ENCODE data around the gene CNMD. TPM values are rescaled to one million over a fixed set of nuclear protein-coding genes. Genes with fewer than 3 reads are reported as not detected.
A peak's percentile ranks its signal among the peaks of the same experiment; 100 is the strongest.

Gene CNMD
- total RNA-seq, result not detected

GRCh38 chr13:52739468-52740071 is at the start of gene CNMD:
Gene CNMD (minus strand): TSS chr13:52739820. CDS start chr13:52739701, 119 bp downstream.
- CTCF ChIA-PET, result interaction anchor here (1.1 to 1.4 kb wide), 2 partner anchors 14 to 74 kb away, joined by 3 to 5 read pairs; no protein-coding TSS in a partner anchor
- H3K4me1 Mint-ChIP-seq (ENCODE audit: low read depth), result peaks cover 6% of the 10 kb centered on the region
- DNase-seq, result no peak
- H3K4me3 Mint-ChIP-seq, result peak within 1 kb of the TSS; percentile 26
- H3K9me3 Mint-ChIP-seq, result peaks cover 4% of the 10 kb centered on the region
- H3K36me3 Mint-ChIP-seq (ENCODE audit: low read depth), result no peaks in the 10 kb centered on the region
- intact Hi-C loops (cut with micrococcal nuclease), result loop anchor here (5.0 kb wide), 1 partner anchor 72 kb away; no protein-coding TSS in a partner anchor
- no peak within 1 kb of the TSS for H3K27ac Mint-ChIP-seq
- H3K27me3 Mint-ChIP-seq (ENCODE audit: low read depth), result peaks cover 56% of the 10 kb centered on the region

GRCh38 chr13:52788011-52788410 is 48.4 kb upstream of the CNMD start:
- no peak overlapping the region for H3K27ac Mint-ChIP-seq
- no peak for DNase-seq
- peaks cover 7% of the 10 kb centered on the region for H3K27me3 Mint-ChIP-seq (ENCODE audit: low read depth)
- no peaks in the 10 kb centered on the region for H3K9me3 Mint-ChIP-seq
- H3K4me1 Mint-ChIP-seq (ENCODE audit: low read depth), result no peaks in the 10 kb centered on the region
- H3K4me3 Mint-ChIP-seq, result no peak overlapping the region
- CTCF ChIA-PET, result no interaction called here
- intact Hi-C loops (cut with micrococcal nuclease), result no loop called here
- no peaks in the 10 kb centered on the region for H3K36me3 Mint-ChIP-seq (ENCODE audit: low read depth)

- Mint-ChIP-seq H3K36me3 (ENCODE audit: low read depth) (no peaks in the 10 kb centered on the region), H3K4me3 (no peak overlapping the region), H3K4me1 (ENCODE audit: low read depth) (no peaks in the 10 kb centered on the region), H3K9me3 (no peaks in the 10 kb centered on the region), H3K27ac (no peak overlapping the region), H3K27me3 (ENCODE audit: low read depth) (peaks cover 7% of the 10 kb centered on the region)
- CTCF ChIA-PET, result no interaction called here
- DNase-seq, result no peak
- intact Hi-C loops (cut with micrococcal nuclease), result no loop called here
Observed at GRCh38 chr13:52787235-52787634, 47.6 kb upstream of the CNMD start.

GRCh38 chr13:52786766-52787165 is 47.1 kb upstream of the CNMD start:
- H3K4me1 Mint-ChIP-seq (ENCODE audit: low read depth), result no peaks in the 10 kb centered on the region
- DNase-seq, result no peak
- intact Hi-C loops (cut with micrococcal nuclease), result no loop called here
- no peaks in the 10 kb centered on the region for H3K9me3 Mint-ChIP-seq
- no peak overlapping the region for H3K27ac Mint-ChIP-seq
- H3K4me3 Mint-ChIP-seq, result no peak overlapping the region
- peaks cover 7% of the 10 kb centered on the region for H3K27me3 Mint-ChIP-seq (ENCODE audit: low read depth)
- H3K36me3 Mint-ChIP-seq (ENCODE audit: low read depth), result no peaks in the 10 kb centered on the region
- CTCF ChIA-PET, result interaction anchor here (0.6 kb wide), 1 partner anchor 49 kb away, joined by 4 read pairs; no protein-coding TSS in a partner anchor

- H3K4me1 Mint-ChIP-seq (ENCODE audit: low read depth), result no peaks in the 10 kb centered on the region
- no peak for DNase-seq
- no peaks in the 10 kb centered on the region for H3K9me3 Mint-ChIP-seq
- CTCF ChIA-PET, result no interaction called here
- no peak overlapping the region for H3K4me3 Mint-ChIP-seq
- intact Hi-C loops (cut with micrococcal nuclease), result no loop called here
- no peak overlapping the region for H3K27ac Mint-ChIP-seq
- H3K36me3 Mint-ChIP-seq (ENCODE audit: low read depth), result no peaks in the 10 kb centered on the region
- H3K27me3 Mint-ChIP-seq (ENCODE audit: low read depth), result peaks cover 10% of the 10 kb centered on the region
Observed at GRCh38 chr13:52785739-52786138, 46.1 kb upstream of the CNMD start.

GRCh38 chr13:52784591-52785340 is 45.1 kb upstream of the CNMD start:
- H3K27me3 Mint-ChIP-seq (ENCODE audit: low read depth), result peaks cover 8% of the 10 kb centered on the region
- no peak for DNase-seq
- intact Hi-C loops (cut with micrococcal nuclease), result no loop called here
- H3K9me3 Mint-ChIP-seq, result no peaks in the 10 kb centered on the region
- H3K36me3 Mint-ChIP-seq (ENCODE audit: low read depth), result no peaks in the 10 kb centered on the region
- no peak overlapping the region for H3K27ac Mint-ChIP-seq
- no peak overlapping the region for H3K4me3 Mint-ChIP-seq
- H3K4me1 Mint-ChIP-seq (ENCODE audit: low read depth), result no peaks in the 10 kb centered on the region
- CTCF ChIA-PET, result no interaction called here

- no peak overlapping the region for H3K4me3 Mint-ChIP-seq
- no peaks in the 10 kb centered on the region for H3K36me3 Mint-ChIP-seq (ENCODE audit: low read depth)
- no peak for DNase-seq
- CTCF ChIA-PET, result no interaction called here
- H3K27me3 Mint-ChIP-seq (ENCODE audit: low read depth), result peaks cover 8% of the 10 kb centered on the region
- no peaks in the 10 kb centered on the region for H3K4me1 Mint-ChIP-seq (ENCODE audit: low read depth)
- intact Hi-C loops (cut with micrococcal nuclease), result no loop called here
- H3K9me3 Mint-ChIP-seq, result no peaks in the 10 kb centered on the region
- H3K27ac Mint-ChIP-seq, result no peak overlapping the region
Observed at GRCh38 chr13:52783943-52784342, 44.3 kb upstream of the CNMD start.

- Mint-ChIP-seq H3K36me3 (ENCODE audit: low read depth) (no peaks in the 10 kb centered on the region), H3K27ac (no peak overlapping the region), H3K4me3 (no peak overlapping the region), H3K27me3 (ENCODE audit: low read depth) (peaks cover 8% of the 10 kb centered on the region), H3K4me1 (ENCODE audit: low read depth) (no peaks in the 10 kb centered on the region), H3K9me3 (no peaks in the 10 kb centered on the region)
- CTCF ChIA-PET, result no interaction called here
- DNase-seq, result no peak
- intact Hi-C loops (cut with micrococcal nuclease), result no loop called here
Observed at GRCh38 chr13:52782471-52783448, 43.1 kb upstream of the CNMD start.

- CTCF ChIA-PET, result no interaction called here
- H3K4me3 Mint-ChIP-seq, result no peak overlapping the region
- peaks cover 8% of the 10 kb centered on the region for H3K27me3 Mint-ChIP-seq (ENCODE audit: low read depth)
- H3K36me3 Mint-ChIP-seq (ENCODE audit: low read depth), result no peaks in the 10 kb centered on the region
- H3K9me3 Mint-ChIP-seq, result no peaks in the 10 kb centered on the region
- DNase-seq, result no peak
- intact Hi-C loops (cut with micrococcal nuclease), result no loop called here
- no peaks in the 10 kb centered on the region for H3K4me1 Mint-ChIP-seq (ENCODE audit: low read depth)
- no peak overlapping the region for H3K27ac Mint-ChIP-seq
Observed at GRCh38 chr13:52780611-52781010, 41.0 kb upstream of the CNMD start.

GRCh38 chr13:52780092-52780491 is 40.5 kb upstream of the CNMD start:
- Mint-ChIP-seq H3K4me1 (ENCODE audit: low read depth) (no peaks in the 10 kb centered on the region), H3K4me3 (no peak overlapping the region), H3K9me3 (no peaks in the 10 kb centered on the region), H3K27me3 (ENCODE audit: low read depth) (peaks cover 8% of the 10 kb centered on the region), H3K36me3 (ENCODE audit: low read depth) (no peaks in the 10 kb centered on the region), H3K27ac (no peak overlapping the region)
- intact Hi-C loops (cut with micrococcal nuclease), result no loop called here
- CTCF ChIA-PET, result interaction anchor here (0.6 kb wide), 1 partner anchor 97 kb away, joined by 3 read pairs; no protein-coding TSS in a partner anchor
- DNase-seq, result no peak

GRCh38 chr13:52779103-52779502 is 39.5 kb upstream of the CNMD start:
- Mint-ChIP-seq H3K9me3 (no peaks in the 10 kb centered on the region), H3K4me1 (ENCODE audit: low read depth) (no peaks in the 10 kb centered on the region), H3K36me3 (ENCODE audit: low read depth) (no peaks in the 10 kb centered on the region), H3K27me3 (ENCODE audit: low read depth) (peaks cover 4% of the 10 kb centered on the region), H3K27ac (no peak overlapping the region), H3K4me3 (no peak overlapping the region)
- intact Hi-C loops (cut with micrococcal nuclease), result no loop called here
- CTCF ChIA-PET, result no interaction called here
- DNase-seq, result no peak

GRCh38 chr13:52776726-52777125 is 37.1 kb upstream of the CNMD start:
- Mint-ChIP-seq H3K36me3 (ENCODE audit: low read depth) (no peaks in the 10 kb centered on the region), H3K27me3 (ENCODE audit: low read depth) (peaks cover 14% of the 10 kb centered on the region), H3K4me1 (ENCODE audit: low read depth) (no peaks in the 10 kb centered on the region), H3K9me3 (no peaks in the 10 kb centered on the region), H3K4me3 (no peak overlapping the region), H3K27ac (no peak overlapping the region)
- CTCF ChIA-PET, result interaction anchor here (0.7 kb wide), 1 partner anchor 51 kb away, joined by 4 read pairs; no protein-coding TSS in a partner anchor
- no peak for DNase-seq
- intact Hi-C loops (cut with micrococcal nuclease), result no loop called here
